CD4-positive, alpha-beta T cell treated with Interleukin-15 for 4 hours (primary cell): ENCODE measurements around the gene PFKFB1.

ENCODE experiments used
- DNase-seq: peaks from one replicate; pipeline ENCODE4 v3.0.0-alpha.2; 2020; ENCODE audit warnings: low spot score

PFKFB1 gene

GRCh38 chrX:54922547-54922946, 71.4 kb downstream of the PFKFB1 start:
- DNase-seq: no peak

GRCh38 chrX:54921427-54922021, 72.5 kb downstream of the PFKFB1 start:
- peak; percentile 44 for DNase-seq

- no peak for DNase-seq
Measured at GRCh38 chrX:54920610-54921426, 73.2 kb downstream of the PFKFB1 start, which contains the start of gene TRO. TSS of gene TRO (plus strand) at chrX:54920824. CDS start at chrX:54922247, 1,423 bp downstream.

- DNase-seq: no peak
Measured at GRCh38 chrX:54909941-54910340, 84.0 kb downstream of the PFKFB1 start.

- no peak for DNase-seq
Measured at GRCh38 chrX:54894159-54894558, 99.8 kb downstream of the PFKFB1 start.

GRCh38 chrX:54891573-54891972, 102.4 kb downstream of the PFKFB1 start:
- peak; percentile 45 for DNase-seq

GRCh38 chrX:54885740-54886139, 108.2 kb downstream of the PFKFB1 start:
- no peak for DNase-seq
